NCI-H748 treated with DMSO at 0.1 percent for 48 hours (cell line): ENCODE results near the gene BOLA1.
"Not testable (repeated sequence)": the region's sequence is repeated elsewhere in the genome, so short reads cannot be mapped to it uniquely, and the experiment has no call there.

Experiments used
- DNase-seq: peaks from one replicate; lab custom pipeline; 2025; lab: John Stamatoyannopoulos, UW

BOLA1 gene

DNA sequence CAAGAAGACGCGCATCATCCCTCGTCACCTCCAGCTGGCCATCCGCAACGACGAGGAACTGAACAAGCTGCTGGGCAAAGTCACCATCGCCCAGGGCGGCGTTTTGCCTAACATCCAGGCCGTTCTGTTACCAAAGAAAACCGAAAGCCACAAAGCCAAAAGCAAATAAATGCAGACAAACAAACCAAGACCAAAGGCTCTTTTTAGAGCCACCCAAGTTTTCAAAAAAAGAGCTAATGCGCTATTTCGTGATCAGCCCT, 12.2 kb upstream of the BOLA1 start:
- not testable (repeated sequence) for DNase-seq

DNA sequence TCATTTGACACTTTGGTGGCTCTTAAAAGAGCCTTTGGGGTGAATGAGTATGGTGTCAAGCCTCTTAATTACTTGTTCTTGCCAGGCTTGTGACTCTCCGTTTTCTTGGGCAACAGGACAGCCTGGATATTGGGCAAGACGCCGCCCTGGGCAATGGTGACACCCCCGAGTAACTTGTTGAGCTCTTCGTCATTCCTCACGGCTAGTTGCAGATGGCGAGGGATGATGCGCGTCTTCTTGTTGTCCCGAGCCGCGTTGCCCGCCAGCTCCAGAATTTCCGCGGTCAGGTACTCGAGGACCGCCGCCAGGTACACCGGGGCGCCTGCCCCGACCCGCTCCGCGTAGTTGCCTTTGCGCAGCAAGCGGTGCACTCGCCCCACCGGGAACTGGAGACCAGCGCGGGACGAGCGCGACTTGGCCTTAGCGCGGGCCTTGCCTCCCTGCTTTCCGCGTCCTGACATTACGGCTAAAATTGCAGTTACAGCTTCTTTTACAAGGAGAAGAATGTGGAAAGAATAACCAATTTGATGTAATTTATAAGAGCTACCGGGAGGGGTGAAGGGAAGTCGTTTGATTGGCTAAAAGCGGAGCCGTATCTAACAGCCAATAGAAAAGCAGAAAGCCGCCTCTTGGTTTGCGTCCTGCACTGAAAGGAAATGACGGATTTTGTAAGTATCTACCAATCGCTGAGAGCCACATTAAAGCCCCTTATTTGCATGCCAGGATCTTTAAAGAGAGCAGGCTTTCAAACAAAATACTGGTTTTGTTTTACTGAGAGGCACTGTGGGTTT, 11.7 kb upstream of the BOLA1 start:
- DNase-seq: peak; percentile 97

- peak; percentile 81 for DNase-seq
Measured at GRCh38 chr1:149888247-149888998, 10.9 kb upstream of the BOLA1 start.

GRCh38 chr1:149888999-149889289, 10.4 kb upstream of the BOLA1 start:
- no peak for DNase-seq

GRCh38 chr1:149896575-149896974, 2.8 kb upstream of the BOLA1 start:
- DNase-seq: no peak

GRCh38 chr1:149903836-149904491, 4.6 kb downstream of the BOLA1 start:
- DNase-seq: no peak

DNA sequence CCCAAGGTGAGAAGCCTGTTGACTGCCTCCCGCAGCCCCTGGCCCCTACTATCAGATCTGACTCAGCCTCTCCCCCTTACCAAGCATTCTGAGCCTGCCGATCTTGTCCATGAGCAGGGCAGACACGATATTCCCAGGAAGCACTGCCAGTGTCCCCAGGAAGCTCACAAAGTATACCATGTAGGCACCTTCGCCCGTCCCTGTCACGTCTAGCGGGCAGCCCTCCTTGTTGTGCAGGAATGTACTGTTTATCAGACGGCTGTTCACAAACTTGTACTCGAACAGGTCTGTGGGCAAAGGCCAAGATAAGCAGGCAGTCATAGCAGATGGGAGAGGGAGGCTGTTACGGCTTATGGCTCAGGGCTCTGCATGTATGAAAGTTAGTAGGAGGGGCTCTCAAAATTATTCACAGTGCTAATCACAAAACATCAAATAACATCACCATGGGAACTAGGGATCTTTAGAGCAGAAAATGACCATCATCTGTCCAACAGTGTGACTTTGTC, 7.3 kb downstream of the BOLA1 start:
- DNase-seq: no peak

GRCh38 chr1:149914545-149914944, 15.2 kb downstream of the BOLA1 start:
- DNase-seq: no peak

DNA sequence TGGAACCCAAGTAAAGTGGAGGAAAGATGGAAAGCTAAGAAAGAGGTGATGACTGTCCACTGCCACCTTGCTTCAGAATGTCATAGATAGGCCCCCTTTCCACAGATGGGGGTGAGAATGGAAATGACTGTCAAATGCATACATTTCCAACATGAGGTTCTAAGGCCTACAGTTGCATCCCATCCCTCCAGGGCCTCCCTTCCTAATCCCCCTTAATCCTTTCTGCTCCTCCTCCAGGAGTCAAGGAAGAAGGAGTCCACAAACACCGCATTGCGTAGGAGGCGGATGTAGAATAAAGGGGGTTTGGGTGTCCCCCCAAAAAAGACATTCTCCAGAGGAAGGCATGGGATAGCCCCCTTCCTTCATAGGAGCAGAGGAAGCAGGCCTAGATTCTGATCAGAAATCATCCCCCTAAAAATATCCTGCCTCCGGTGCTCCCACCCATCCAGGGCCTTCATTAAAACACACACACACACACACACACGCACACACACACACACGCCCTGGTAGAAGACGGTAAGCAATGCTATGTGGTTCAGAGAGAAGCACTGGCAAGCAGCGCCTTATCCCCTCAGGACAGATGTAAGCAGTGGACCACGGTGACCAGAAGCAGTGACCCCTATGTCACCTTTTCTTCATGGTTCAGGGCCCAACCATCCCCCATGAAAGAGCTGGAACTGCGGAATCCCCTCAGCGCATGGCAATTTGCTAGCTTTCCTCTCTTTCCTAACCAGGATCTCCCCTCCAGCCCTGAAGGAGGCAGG, 16.2 kb downstream of the BOLA1 start:
- DNase-seq: no peak

DNA sequence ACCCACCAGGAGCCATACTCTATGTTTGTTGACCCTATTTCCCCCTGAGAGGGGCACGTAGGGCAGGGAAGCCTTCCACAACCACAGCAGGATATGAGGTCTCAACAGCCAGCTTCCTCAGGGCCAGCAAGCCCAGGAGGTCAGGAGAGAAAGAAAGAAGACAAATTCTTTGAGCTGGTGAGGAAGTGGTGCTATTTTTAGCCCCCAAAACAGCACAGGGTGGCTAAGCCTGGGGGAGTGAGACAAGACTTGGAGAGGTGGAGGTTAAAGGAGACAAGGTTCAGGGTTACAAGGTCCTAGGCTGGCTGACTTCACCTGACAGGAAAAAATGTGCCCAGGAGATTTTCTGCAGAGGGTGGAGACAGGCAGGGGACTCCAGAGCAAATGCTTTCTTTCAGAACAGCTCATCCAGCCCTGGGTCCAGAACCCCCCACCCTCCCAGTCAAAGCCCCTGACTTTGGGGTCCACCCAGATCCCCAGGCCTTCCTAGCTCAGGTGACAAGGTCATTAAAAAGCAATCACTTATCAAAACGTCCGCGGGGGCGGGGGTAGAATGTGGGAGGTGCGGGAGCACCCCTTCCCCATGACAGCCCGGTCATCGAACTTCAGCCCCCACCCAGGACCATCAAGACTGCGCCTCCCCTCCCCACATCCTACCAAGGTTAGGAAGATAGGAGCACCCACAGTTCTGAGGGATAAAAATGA, 17.0 kb downstream of the BOLA1 start:
- no peak for DNase-seq

DNA sequence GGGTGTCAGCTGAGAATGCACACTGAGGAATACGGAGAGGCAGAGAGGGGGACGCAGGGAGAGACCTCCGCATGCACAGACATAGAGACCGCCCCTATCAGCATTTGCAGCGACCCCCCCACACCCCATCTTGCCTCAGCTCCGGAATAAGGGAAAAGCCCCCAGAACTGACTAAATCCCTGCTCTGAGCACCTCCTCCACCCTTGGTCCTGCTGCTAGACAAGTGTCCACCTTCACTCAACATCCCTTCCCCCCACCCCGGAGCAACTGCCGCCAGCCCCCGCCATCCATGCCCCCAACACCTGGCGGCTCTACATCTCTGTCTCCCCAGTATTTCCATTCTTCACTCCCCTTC, 17.5 kb downstream of the BOLA1 start:
- DNase-seq: no peak

- peak; percentile 58 for DNase-seq
Measured at GRCh38 chr1:149917571-149918144, 18.3 kb downstream of the BOLA1 start, which contains the start of gene SV2A. SV2A (minus strand) TSS chr1:149917844; CDS start chr1:149913840, 4,004 bp downstream.

- DNase-seq: no peak
Measured at GRCh38 chr1:149923626-149924025, 24.3 kb downstream of the BOLA1 start.

- no peak for DNase-seq
Measured at GRCh38 chr1:149925345-149925744, 26.0 kb downstream of the BOLA1 start.

DNA sequence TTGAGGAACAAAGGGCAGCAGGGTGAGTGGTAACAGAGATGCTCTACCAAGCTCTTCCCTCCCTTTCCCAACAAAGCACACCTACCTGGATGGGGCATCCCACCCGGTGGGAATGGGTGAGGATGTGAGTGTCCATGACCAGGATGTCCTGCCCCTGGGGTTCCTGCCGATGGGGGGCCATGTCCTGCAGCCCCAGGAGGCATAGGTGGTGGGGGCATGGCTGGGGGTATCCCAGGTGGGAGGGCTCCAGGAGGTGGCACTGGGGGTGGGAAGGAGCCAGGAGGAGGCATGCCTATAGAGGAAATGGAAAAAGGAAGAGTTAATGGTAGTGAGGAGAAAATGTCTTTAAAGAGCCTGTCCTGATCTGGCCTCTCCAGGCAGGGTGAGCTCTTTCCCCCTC, 26.4 kb downstream of the BOLA1 start:
- no peak for DNase-seq

DNA sequence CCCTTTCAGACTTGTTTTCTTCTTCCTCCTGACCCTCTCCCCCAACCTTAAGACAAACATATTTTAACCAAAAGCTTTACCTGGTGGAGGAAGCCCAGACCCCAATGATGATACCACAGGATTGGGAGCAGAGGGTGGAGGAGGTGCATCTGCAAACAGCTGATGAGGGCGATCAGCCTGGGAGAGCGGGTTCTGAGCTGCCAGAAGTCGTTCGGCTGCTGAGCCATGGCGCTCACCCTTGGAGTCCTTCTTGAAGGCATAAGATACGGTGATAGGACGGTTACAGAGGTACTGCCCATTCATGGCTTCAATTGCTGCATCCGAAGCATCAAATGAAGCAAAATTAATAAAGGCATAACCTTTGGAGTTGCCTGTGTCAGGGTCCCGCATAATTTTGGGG, 26.9 kb downstream of the BOLA1 start:
- DNase-seq: no peak

- no peak for DNase-seq
Measured at GRCh38 chr1:149927056-149927562, 27.7 kb downstream of the BOLA1 start.

- DNase-seq: peak; percentile 90
Measured at GRCh38 chr1:149927563-149928400, 28.4 kb downstream of the BOLA1 start, which contains the start of gene SF3B4. SF3B4 (minus strand) TSS chr1:149927803; CDS start chr1:149927759, 44 bp downstream.

GRCh38 chr1:149928401-149928724, 29.0 kb downstream of the BOLA1 start:
- no peak for DNase-seq

DNA sequence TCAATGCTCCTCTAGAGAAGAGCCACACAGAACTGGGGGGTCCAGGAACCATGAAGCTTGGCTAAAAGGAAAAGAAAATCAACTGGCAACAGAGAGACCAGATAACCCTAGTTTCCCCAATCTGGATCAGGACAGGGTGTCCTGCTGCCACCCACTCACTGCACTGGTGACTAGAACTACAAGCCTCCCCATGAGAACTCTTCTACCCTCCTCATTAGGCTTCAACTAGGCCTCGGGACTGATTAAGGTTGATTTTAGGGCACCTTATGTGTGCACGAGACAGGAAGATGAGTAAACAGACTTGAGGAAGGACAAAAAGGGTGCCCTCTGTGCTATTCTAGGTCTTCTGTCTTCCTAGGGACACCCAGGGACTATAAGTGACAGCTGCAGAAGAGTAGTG, 30.5 kb downstream of the BOLA1 start:
- DNase-seq: no peak
